NK-92 (cell line): Measurements from ENCODE around the gene BLNK.

Experiments used
- DNase-seq: peaks from one replicate; lab custom pipeline; 2025; ENCODE audit not compliant: unreplicated experiment; lab: John Stamatoyannopoulos, UW

BLNK gene

GRCh38 chr10:96289218-96289910, 18.0 kb upstream of the BLNK start:
- DNase-seq, result no peak

DNA sequence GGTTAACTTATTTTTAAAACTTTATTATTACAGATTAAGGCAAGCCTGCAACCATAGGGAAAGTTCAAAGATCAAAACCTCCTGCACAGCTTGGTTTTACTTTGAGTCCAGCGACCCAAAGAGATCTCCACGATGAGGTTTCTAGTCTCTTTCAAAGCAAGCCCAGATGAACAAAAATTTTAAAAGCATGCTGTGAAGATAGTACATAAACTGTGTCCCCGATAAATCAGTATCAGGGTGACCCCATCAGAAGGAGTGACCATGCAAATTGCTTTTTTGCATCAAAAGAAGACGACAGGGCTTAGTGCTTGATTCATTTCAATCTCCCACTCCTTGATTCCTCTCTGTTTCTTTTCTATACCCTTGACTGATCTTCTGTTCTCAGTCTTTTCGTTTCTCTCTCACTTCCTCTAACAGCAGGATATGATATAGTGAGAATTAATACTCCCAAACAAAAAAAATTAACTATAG, 16.8 kb upstream of the BLNK start:
- no peak for DNase-seq

DNA sequence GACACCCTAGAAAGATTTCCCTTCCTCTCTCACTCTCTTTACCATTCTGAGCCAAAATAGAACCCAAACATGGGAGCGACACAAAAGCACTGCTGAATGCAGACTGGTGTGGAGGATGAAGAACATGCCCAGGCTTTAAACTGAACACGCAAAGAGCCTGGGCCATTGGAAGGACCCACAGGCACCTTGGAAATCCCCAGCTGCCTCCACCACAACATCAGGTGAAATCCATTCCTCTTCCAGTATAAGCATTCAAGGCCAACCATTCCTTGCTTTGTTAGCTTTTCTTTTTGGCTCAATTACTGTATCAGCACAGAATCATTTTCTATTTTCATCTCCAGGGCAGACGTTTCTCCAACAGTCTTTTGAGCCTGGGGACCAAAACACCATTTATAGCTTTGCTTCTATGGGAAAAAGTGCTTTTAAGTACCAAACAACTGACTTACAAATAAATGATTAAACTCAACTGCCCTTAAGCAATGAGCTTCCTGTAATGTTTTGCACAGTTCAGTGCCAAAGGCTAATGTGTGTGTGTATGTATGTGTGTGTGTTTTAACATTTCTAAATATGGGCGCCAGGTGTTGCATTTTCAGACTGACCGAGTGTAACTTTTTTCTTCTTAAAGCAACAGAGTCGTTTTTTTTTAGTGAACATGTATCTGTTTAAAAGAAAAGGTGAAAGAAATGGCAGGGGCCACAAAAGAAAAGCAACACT, 16.2 kb upstream of the BLNK start:
- DNase-seq, result no peak

GRCh38 chr10:96285331-96285752, 14.0 kb upstream of the BLNK start:
- no peak for DNase-seq

GRCh38 chr10:96283756-96284155, 12.4 kb upstream of the BLNK start:
- DNase-seq, result no peak

DNA sequence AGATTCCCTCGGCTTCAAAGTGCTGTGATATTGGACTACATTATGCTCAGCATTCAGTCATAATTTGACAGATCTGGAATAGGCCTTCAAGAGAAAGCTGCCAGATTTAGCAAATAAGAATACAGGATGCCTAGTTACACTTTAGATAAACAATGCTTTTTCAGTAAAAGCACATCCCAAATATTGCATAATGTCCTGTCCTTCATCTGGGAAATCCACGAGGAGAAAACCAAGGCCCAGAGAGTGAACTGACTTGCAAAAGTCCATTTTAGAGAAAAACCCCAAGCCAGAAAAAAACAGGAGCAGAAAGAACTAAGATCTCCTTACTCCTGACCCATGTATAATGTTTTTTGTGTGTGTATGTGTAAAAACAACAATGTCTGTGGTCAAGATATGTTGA, 12.0 kb upstream of the BLNK start:
- DNase-seq, result no peak

DNA sequence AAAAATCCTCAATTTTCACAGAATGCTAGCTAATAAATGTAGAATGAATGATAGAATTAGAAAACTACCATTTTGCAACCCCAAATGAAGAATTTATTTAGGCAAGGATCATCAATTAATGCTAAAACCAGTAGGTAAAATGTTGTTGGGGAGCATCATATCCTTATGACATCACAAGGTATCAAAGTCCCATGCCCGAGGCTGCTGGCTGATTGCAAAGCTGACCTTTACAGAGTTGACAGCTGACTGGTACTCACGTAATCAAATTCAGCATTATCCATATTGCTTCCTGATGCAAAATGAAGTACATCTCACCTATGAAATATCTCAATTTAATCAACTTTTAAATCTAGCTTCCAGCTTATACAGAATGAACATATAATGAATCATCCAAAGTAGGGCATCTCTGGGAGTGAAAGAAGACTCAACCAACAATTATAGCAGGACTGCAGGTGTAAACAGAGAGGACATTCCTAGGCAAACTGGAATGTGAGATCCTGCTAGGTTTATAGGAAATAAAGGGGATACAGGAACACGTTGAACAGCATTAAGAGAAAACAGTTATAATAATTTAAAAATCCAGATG, 10.2 kb upstream of the BLNK start:
- no peak for DNase-seq

GRCh38 chr10:96280859-96281258, 9.5 kb upstream of the BLNK start:
- no peak for DNase-seq

GRCh38 chr10:96279191-96279641, 7.8 kb upstream of the BLNK start:
- no peak for DNase-seq

- DNase-seq, result no peak
Measured at GRCh38 chr10:96276831-96277230, 5.5 kb upstream of the BLNK start.

- no peak for DNase-seq
Measured at GRCh38 chr10:96276426-96276825, 5.1 kb upstream of the BLNK start.

DNA sequence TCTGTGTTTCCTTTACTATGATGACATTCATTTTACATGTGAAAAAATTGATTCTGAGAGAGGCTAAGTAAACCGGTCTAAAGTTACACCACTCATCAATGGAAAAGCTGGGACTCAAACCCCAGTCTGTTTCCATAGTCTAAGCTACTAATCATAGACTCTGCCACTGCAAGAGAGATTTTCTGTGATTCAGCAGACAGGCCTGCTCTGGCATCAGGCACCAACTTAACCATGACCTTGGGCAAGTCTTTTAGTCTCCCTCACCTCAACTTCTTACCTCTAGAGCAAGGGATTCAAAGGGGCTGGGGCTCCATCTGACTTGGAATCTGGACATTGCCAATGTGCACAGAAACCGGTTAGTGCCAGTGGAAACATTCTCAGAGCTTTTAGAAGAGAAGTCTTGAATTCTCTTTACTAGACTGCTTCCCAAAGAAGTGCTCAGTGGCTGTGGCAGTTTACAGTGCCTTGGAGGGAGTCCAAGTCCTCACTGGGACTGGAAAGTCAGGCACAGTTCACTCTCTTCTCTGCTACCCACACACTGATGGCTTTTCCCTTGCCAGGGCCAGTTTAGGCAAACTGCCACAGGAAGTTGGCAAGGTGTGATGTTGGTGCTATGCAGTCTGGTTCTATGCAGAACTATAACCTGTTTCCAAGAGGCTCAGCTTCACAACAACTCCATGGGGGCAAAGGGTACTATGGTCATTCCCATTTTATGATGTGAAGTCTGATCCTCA, 4.5 kb upstream of the BLNK start:
- DNase-seq, result no peak

GRCh38 chr10:96272316-96273280, 1.2 kb upstream of the BLNK start:
- DNase-seq, result no peak

DNA sequence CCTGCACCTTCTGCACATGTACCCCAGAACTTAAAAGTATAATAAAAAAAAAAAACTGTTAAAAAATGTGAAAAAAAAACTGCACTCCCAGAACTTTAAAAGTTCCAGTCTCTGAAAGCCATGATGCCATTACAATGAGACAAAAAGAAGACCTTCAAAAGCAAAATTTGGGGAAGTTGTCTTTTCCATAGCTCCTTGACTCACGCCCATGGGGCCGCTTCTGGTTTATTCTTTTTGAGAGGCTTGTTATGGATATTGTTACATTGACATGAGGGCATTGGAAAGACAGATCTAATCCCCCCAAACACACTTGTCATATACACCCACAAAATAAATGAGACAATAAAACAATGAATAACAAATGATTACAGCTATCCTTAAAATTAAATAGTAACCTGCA, 798 bp downstream of the BLNK start:
- no peak for DNase-seq

DNA sequence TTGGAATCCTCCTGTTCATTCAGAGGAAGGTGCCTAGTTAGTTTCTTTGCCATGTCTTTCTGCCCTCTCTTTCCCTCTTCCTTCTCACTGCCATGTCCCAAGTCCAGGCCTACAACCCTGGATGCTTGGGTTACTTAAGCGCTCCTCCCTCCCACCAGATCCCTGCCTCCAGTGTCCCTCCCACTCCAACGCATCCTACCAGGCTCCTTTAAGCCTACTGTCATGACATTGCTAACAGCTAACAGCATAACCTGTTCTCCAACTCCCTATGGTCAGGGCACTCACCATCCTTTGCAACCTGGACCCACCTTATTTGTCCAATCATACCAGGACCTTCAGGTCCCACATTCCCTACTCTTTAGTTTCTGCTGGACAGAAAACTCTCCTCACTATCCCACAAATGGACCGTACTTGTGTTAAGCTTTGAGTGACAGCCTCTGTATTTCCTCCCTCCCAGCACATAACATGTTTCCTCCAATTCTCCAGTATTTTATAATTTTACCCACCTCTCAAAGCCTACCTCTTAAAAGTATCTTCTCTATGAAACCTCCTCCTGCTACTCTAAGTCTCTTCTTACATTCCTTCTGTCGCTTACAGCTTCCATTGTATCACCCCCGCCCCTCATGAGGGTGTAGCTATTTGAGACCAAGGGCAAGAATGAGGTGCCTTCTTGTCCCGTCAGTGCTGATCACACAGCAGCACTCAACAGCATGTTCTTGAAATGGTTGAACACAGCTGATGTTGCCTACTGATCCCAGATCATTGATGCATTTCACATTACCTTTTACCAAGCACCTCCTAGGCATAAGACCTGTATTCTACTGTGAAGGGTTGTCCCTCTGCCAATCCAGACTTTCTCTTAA, 1.7 kb downstream of the BLNK start:
- no peak for DNase-seq

GRCh38 chr10:96268341-96268909, 2.9 kb downstream of the BLNK start:
- no peak for DNase-seq

DNA sequence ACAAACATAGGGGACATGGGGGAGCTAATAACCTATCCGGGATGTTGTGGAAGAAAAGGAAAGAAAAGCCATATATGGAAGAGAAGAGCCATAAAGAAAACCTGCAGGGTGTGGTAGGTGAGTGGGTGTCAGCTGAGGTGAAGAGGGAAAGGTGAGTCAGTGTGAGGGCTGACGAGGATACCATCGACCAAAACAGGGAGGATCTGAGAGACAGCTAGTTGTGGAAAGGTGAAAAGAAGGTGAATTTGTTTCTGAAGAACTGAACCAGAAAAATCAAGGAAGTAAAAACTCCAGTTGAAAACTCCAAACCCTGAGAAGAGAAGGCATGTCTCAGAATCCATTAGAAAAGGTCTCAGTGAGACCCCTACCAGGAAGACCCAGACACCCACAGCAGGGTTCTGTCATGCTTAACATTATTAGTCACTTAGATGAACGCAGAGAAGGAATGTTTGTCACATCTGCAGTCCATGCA, 4.1 kb downstream of the BLNK start:
- DNase-seq, result no peak

DNA sequence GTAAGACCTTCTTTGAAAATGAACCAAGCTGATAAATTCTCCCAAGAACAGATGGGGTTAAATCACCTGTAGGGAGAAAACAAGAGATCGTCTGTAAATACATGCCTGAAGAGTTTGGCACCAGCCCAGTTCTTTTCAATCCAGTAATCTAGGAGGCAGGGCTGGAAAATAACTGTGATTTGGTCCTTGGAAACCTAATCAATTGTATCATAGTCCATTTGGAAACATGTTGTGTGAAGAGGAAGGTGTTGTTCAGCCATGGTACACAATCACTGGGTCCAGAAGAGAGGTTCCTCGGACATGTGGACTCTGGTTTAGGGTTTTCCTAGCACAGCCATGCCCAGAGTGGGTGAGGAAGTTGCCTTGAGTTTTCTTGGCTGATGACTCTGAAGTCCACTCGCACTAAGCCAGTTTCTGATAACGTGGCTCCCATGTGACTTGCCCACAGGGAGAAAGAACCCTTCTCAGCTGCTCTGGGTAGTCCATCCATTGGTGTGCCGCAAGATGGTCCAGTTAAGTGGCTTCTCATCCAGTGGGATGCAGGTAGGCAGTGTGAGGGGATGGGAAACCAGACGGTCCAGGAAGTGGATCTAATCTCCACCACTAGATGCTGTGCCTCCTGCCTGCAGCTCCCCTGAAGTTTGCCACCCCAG, 5.1 kb downstream of the BLNK start:
- DNase-seq, result no peak
